A172 (cell line): ENCODE results near the gene N4BP2L2. TPM values are rescaled to one million over a fixed set of nuclear protein-coding genes. Genes with fewer than 3 reads are reported as not detected.
"Not testable (repeated sequence)": the region's sequence is repeated elsewhere in the genome, so short reads cannot be mapped to it uniquely, and the experiment has no call there.

Experiments used
- DNase-seq: peaks from one replicate; pipeline ENCODE4 v3.0.0-alpha.2; 2015; ENCODE audit warnings: low spot score
- total RNA-seq: library from RNA; depleted of rRNA; stranded (reverse); fragments of >200 nt; shearing (Covaris generic); gene quantifications from 2 replicates; pipeline ENCODE4 v1.2.3, GENCODE V29; 2014; rRNA removed

The N4BP2L2 gene
- total RNA-seq = 75.5 and 81.2 TPM in 2 replicates

DNA sequence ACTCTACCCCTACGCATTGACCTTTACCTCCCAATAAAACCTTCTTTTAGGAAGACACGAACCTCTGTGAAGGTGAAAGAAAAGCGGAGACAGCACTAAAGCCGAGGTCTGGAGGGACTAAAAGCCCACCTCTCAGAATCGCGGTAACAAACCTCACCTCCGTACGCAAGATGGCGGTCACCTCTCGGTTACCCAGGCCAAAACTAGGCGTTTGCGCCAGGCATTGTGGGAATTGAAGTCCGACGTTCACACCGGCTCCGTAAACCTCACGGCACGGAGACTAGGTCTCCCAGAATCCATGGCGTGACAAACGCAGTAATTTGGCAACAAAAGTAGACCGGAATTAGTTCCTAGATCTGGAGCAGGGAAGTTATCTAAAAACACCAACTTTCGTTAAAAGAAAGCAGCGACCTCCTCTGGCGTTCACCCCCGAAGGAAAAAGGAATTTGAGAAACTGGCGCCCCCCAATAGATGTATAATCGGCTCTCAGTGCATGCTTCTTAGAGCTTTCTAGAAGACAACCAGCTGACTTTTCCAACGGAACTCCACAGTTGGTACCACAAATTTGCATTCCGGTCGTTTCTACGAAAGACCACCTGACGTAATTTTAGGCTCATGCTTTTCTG lies at the start of gene N4BP2L2:
Gene N4BP2L2, minus strand, starts transcription at position 175 of the 626 bp plus-strand sequence. CDS start 1,768 bp downstream, outside the sequence.
- peak; percentile 93 for DNase-seq

DNA sequence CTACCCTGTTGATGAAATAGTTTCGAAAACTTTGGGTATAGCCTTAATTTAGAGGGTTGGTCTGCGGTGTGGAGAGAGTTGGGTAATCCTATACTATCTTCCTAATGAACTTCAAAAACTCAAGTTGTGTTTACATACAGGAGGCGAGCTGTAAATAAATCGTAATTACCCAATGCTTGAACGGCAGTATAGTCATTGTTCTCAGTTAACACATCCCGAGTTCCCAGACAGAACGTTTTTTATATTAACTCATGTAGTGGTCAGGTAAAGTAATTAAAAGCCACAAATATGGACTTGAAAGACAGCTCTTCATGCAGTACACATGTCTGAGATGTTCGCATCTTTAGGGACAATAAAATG lies 49.2 kb upstream of the N4BP2L2 start:
- peak; percentile 5 for DNase-seq

GRCh38 chr13:32587011-32587810 lies 48.6 kb upstream of the N4BP2L2 start:
- peak; percentile 13 for DNase-seq

DNA sequence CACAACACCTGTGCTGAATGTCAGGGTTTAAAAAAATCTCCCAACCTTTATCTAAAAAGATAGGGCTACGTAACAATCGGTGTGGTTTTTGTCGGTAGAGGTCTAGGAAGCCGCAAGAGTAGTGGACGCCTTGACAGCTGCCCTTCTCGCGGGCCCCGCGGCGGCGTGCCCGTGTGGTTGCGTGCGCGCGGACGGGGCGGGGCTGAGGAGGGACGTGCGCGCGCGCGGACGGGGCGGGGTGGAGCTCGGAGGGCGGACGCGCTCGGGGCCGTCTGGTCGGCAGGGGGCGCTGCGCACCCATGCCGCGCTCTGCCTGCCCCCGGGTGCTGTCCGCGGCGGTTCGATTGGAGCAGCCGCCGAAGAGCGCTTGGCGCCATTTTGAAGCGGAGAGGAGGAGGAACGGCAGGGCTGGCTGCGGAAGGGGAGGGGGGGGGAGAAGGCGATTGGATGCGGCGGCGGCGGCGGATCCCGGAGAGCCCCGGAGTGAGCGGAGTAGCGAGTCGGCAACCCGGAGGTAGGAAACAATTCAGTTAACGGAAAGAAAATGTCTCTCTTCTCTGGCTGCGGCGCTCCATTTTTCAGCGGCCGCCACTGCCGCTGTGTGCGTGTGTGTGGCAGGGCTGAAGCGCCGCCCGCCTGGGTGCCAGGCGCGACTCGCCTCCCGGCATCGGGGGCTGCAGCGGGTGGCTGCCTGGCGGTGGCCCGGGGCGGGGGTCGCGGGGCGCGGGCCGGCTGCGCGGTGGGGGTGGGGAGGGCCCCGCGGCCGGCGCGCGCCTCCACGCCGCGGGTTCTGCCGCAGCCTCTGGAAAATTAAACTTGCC lies 47.7 kb upstream of the N4BP2L2 start, which contains the start of gene PDS5B:
Gene PDS5B, plus strand, starts transcription at position 373 of the 821 bp plus-strand sequence. CDS start 62,321 bp downstream, outside the sequence.
- DNase-seq = peak; percentile 82

DNA sequence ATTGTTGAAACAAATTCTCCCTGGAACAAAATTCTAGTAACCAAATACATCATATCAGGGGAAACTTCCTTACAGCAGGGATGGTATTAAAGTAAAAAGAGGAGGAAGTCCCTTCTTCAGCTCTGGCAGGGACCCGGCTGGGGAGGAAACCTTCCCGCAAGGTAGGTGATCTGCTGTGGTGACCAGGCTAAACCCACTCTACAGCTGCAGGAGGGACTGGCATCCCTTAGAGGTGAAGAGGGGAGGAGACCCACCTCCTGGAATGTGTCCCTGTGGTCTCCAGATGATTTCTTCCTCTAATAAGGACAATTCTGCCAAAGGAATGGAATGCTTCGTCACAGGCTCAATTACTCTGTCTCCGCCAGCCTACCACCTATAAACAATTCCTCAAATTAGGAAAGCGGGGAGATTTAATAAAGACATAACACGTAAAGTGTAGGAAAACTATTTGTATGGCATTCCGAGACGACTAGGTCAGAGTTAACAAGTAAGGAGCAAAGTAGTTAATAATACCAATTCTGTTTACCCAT lies 47.0 kb upstream of the N4BP2L2 start:
- peak; percentile 5 for DNase-seq

DNA sequence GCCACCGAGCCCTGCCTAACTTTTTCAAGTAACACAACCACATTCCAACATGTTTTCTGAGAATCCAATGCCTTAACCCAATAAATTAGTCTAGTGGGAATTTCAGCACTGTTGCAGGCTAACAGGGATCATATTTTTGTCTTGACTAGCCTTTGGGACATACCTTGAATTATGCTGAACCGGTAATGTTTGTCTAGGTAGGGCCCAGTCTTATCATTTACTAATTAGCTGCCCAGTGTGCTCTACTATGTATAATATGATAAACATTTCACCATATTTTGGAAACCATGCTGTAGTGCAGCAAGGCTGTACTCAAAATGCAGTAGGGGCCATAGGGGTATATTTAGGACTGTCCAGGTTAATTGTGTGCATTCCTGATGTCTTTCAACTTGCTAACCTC lies 44.4 kb upstream of the N4BP2L2 start:
- no peak for DNase-seq

DNA sequence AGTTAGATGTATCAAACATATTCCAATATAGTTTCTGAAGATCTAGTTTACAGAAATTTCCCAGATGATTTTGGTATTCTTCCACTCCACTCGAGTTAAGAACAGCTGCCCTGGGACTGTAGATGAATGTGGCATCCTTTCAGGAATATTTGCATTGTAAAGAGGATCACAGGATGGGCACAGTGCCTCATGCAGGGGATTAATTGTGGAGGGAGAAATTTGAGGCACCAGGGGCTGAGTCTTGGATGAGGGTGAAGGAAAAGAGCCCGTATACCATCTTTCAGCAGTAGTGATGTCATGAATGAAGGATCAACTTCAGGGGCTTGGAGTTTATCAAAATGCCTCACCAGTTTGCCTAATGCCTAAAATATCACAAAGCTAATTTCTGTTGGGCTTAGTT lies 43.7 kb upstream of the N4BP2L2 start:
- no peak for DNase-seq

- DNase-seq = no peak
Observed at GRCh38 chr13:32581177-32581786, 42.7 kb upstream of the N4BP2L2 start.

GRCh38 chr13:32577032-32577431 lies 38.4 kb upstream of the N4BP2L2 start:
- no peak for DNase-seq

DNA sequence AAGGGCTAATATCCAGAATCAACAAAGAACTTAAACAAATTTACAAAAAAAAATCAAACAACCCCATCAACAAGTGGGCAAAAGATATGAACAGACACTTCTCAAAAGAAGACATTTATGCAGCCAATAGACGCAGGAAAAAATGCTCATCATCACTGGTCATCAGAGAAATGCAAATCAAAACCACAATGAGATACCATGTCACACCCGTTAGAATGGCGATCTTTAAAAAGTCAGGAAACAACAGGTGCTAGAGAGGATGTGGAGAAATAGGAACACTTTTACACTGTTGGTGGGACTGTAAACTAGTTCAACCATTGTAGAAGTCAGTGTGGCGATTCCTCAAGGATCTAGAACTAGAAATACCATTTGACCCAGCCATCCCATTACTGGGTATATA lies 37.1 kb upstream of the N4BP2L2 start:
- not testable (repeated sequence) for DNase-seq

GRCh38 chr13:32560842-32561241 lies 22.2 kb upstream of the N4BP2L2 start:
- not testable (repeated sequence) for DNase-seq

- DNase-seq = no peak
Observed at GRCh38 chr13:32555613-32556012, 17.0 kb upstream of the N4BP2L2 start.

DNA sequence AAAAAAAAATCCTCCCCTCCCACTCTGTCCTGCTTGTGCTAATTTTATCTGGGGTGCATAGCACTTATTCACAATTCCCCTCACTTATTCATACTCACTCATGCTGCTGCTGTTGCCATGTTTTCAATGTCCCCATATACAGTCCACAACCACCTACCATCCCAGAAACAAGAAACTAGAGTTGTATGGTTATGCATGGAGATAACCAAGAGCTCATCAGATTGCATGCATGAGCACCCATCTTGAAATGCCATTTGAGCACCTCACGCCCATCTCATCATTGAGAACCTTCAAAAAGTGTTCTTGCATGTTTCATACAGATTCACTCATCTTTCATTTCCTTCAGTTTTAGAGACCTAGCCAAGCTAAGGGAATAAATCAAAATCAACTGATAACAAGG lies 15.1 kb upstream of the N4BP2L2 start:
- no peak for DNase-seq

DNA sequence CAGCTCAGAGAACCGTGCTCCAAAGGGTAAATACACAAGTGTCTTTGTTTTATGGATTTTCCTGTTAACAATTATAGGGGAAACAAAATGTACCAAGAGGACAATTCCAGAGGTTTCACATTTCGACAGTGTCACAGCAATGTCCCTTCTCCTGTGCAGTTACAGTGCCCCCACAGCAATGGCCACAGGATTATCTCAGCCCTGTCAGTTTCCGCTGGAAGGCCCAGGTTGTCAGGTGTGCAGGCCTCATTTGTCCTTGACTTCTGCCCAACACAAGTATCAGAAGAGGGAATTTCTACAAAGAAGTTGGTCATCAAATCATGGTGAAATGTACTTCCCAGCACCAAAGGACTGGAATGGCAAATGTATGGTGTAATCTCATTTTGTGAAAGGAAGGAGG lies 11.2 kb upstream of the N4BP2L2 start:
- DNase-seq = no peak

- DNase-seq = no peak
Observed at GRCh38 chr13:32548837-32549236, 10.2 kb upstream of the N4BP2L2 start.

- no peak for DNase-seq
Observed at GRCh38 chr13:32545083-32545482, 6.5 kb upstream of the N4BP2L2 start.

DNA sequence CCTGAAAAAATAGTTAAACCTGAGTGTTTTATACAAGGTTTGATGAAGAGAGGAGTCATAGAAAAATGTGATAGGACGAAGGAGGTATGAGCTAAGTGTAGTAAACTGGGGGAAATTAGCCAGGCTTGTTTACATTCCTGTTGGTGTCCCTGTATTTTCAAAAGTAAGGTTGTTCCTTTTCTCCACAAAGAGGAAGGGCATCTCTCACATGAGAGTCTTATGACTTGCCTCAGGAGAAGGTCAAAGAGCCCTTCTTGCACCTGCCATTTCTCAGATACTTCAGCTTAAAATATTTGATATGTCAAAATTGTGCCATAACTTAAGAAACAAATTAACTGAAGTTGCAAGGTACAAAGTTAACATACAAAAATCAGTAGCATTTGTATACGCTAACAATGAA lies 3.6 kb upstream of the N4BP2L2 start:
- no peak for DNase-seq

DNA sequence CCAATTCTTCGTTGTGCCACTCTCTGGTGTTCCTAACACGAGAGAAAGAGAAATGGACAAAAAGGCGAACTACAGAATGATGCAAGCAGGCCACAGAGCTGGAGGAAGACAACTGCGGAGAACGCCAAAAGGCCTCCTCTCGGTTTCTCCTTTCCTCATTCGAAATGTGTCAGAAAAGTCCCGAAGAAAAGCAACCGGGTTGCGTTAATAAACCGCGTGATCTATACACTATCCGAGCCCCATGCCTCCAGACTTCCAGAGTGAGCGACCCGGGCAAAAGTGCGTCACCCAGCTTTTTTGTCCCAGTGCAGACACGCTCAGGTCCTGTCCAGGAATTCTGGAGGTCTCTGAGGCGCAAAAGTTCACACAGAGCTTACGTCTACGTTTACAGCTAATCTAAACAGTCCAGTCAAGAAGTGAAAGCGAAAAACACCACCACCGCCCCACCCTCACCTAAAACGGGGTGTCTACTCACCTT lies 413 bp downstream of the N4BP2L2 start:
- DNase-seq = no peak

- no peak for DNase-seq
Observed at GRCh38 chr13:32537580-32538142, 934 bp downstream of the N4BP2L2 start.

- DNase-seq = no peak
Observed at GRCh38 chr13:32535748-32536147, 2.8 kb downstream of the N4BP2L2 start.

GRCh38 chr13:32535115-32535514 lies 3.5 kb downstream of the N4BP2L2 start:
- DNase-seq = no peak
